GM12891 (cell line): Measurements from ENCODE around the gene PLIN1.

Source experiments
- PAX5 ChIP-seq: IDR thresholded peaks from 2 replicates; pipeline ENCODE4 v1.6.1; 2011; ENCODE audit warnings: low read length, moderate library complexity, mild to moderate bottlenecking; ENCODE audit not compliant: insufficient read depth, severe bottlenecking
- POLR2A ChIP-seq: IDR thresholded peaks from 2 replicates; pipeline ENCODE4 v1.6.1; 2011; ENCODE audit warnings: low read depth, low read length, control low read depth
- POLR2AphosphoS5 ChIP-seq: IDR thresholded peaks from 2 replicates; pipeline ENCODE4 v1.6.1; 2011; ENCODE audit warnings: low read depth, low read length, control low read depth
- SPI1 ChIP-seq: IDR thresholded peaks from 2 replicates; pipeline ENCODE4 v1.6.1; 2011; ENCODE audit warnings: low read depth, low read length, control low read depth
- TAF1 ChIP-seq: IDR thresholded peaks from 2 replicates; pipeline ENCODE4 v1.6.1; 2011; ENCODE audit warnings: low read depth, low read length, control low read depth

- no peak for TF ChIP-seq TAF1
- TF ChIP-seq POLR2A: no peak
- TF ChIP-seq POLR2AphosphoS5: no peak
- TF ChIP-seq SPI1: no peak
- TF ChIP-seq PAX5: no peak
Measured at GRCh38 chr15:89667706-89667960, 11.5 kb downstream of the PLIN1 start.
